ENCODE results near the gene PRELP. TPM values are rescaled to one million over a fixed set of nuclear protein-coding genes. Genes with fewer than 3 reads are reported as not detected.
"Not testable (repeated sequence)": the region's sequence is repeated elsewhere in the genome, so short reads cannot be mapped to it uniquely, and the experiment has no call there.

Gene PRELP
- total and polyA plus RNA-seq, 9 donors = 40.9 to 185 (median 97.8) TPM

DNA sequence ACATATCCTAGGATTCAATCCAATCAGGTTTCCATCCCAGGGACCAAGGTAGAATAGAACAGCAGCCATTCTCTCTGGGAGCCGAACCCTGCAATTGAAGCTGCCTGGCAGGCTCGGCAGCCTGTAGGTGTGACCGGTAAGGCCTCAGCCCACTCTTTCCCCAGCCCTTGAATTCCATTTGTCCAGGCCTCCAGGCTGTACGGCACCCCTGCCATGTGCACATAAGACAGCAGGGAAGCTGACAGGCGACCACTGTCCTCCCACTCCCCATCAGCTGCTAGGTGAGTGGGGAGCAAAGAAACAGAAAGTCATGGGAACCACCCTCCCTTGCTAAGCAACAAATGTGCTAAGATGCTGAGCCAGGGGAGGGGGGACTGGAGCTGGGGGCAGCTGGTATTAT is 41.3 kb downstream of the PRELP start:
- TF ChIP-seq, protein P1, sequence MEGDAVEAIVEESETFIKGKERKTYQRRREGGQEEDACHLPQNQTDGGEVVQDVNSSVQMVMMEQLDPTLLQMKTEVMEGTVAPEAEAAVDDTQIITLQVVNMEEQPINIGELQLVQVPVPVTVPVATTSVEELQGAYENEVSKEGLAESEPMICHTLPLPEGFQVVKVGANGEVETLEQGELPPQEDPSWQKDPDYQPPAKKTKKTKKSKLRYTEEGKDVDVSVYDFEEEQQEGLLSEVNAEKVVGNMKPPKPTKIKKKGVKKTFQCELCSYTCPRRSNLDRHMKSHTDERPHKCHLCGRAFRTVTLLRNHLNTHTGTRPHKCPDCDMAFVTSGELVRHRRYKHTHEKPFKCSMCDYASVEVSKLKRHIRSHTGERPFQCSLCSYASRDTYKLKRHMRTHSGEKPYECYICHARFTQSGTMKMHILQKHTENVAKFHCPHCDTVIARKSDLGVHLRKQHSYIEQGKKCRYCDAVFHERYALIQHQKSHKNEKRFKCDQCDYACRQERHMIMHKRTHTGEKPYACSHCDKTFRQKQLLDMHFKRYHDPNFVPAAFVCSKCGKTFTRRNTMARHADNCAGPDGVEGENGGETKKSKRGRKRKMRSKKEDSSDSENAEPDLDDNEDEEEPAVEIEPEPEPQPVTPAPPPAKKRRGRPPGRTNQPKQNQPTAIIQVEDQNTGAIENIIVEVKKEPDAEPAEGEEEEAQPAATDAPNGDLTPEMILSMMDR (IDR thresholded peaks at IDR 0.05) = no peak
- no peak for TF ChIP-seq EP300 (IDR thresholded peaks at IDR 0.05)
- no peak for TF ChIP-seq POLR2A (IDR thresholded peaks at IDR 0.05)
- Histone ChIP-seq H3K4me3 (no peak overlapping the region), H3K36me3 (no peaks in the 10 kb centered on the region), H3K27me3 (no peaks in the 10 kb centered on the region), H3K4me1 (ENCODE audit: insufficient read depth) (peaks cover 6% of the 10 kb centered on the region), H3K27ac (no peak overlapping the region), H3K9me3 (no peaks in the 10 kb centered on the region)
- WGBS, 3 donors = 57 to 71% (median 70%) methylated on average over 5 of the region's 5 CpGs
- intact Hi-C loops (cut with DNase I) = no loop called here
- DNase-seq = no peak

DNA sequence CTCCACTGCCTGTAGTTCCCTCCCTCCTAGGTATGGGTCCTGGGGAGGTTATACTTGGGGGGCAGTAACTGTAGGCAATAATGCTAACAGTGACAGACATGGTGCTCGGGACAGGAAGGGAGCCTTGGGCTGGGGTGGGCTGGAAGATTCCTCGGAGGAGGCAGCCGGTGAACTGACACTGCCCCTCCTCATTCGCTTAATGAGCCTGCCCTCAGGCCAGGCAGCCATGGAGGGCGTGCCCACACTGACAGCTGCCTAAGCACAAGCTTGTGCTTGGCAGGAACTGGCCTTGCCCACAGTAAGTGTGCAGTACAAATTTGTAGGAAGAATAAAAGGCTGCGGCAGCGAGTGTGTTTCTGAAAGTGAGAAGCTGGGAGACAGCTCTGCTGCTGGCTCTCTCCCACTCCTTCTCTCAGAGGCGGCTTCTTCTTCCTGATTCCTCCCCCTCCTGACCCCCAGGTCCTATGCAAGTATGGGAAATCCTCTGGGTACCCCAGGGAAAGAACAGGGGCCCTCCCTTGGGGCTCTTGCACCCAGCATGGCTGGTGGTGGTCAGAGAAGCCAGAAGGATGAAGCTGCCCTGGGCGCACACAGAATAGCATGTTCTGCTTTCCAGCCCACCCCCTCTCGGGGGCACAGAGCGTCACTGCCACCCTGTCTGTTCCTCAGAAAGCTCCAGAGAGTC is 42.0 kb downstream of the PRELP start:
- intact Hi-C loops (cut with DNase I) = no loop called here
- 82 to 86% (median 83%) methylated on average over 11 of the region's 11 CpGs for WGBS, 3 donors

DNA sequence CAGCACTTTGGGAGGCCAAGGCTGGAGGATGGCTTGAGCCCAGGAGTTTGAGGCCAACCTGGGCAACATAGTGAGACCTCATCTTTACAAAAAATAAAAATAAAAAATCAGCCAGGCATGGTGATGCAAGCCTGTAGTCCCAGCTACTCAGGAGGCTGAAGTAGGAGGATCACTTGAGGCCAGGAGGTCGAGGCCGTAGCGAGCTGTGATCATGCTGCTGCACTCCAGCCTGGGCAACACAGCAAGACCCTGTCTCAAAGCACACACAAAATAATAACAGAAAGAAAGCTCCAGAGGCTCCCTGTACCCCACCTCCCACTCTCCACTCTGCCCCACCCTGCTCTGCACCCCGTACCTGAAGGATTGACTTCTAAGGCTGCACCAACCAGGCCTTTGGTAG is 42.5 kb downstream of the PRELP start:
- H3K36me3 ChIP-seq; H3K4me1 ChIP-seq (ENCODE audit: insufficient read depth); H3K27ac ChIP-seq; H3K4me3 ChIP-seq; DNase-seq; H3K27me3 ChIP-seq; intact Hi-C loops (cut with DNase I); H3K9me3 ChIP-seq: not testable (repeated sequence)
- WGBS, 3 donors = 93 to 98% (median 97%) methylated on average over 4 of the region's 4 CpGs

More for the DNA sequence above, 42.0 kb downstream of the PRELP start:
- peaks cover 10% of the 10 kb centered on the region for H3K4me1 ChIP-seq (ENCODE audit: insufficient read depth)
- TF ChIP-seq, protein P1 (IDR thresholded peaks at IDR 0.05) = no peak
- no peak for TF ChIP-seq POLR2A (IDR thresholded peaks at IDR 0.05)
- no peaks in the 10 kb centered on the region for H3K9me3 ChIP-seq
- H3K27ac ChIP-seq = no peak overlapping the region
- no peaks in the 10 kb centered on the region for H3K36me3 ChIP-seq
- no peak for DNase-seq
- H3K27me3 ChIP-seq = no peaks in the 10 kb centered on the region
- H3K4me3 ChIP-seq = no peak overlapping the region

DNA sequence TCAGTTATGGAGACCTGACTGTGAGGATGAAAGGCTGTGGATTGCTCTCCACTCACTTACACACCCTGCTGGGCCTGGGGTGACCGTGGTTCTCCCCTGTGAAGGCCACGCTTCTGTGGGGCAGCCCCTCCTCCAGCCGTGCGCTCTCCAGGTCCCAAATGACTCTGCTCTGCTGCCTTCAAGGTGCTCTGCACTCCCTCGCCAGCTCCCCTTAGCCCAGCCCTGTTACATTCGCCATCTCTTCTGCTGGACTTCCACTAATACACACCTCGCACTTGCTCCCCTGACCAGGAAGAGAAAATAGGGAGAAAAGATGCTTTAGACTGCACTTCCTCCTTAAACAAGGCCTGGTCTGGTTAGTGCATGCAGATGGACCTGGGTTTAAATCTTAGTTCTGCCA is 42.9 kb downstream of the PRELP start:
- 94 to 96% (median 96%) methylated on average over 7 of the region's 7 CpGs for WGBS, 3 donors
- Histone ChIP-seq H3K27me3 (no peaks in the 10 kb centered on the region), H3K4me1 (ENCODE audit: insufficient read depth) (peaks cover 10% of the 10 kb centered on the region), H3K27ac (no peak overlapping the region), H3K9me3 (no peaks in the 10 kb centered on the region), H3K36me3 (no peaks in the 10 kb centered on the region), H3K4me3 (no peak overlapping the region)
- intact Hi-C loops (cut with DNase I) = no loop called here
- DNase-seq = no peak
- no peak for TF ChIP-seq POLR2A (IDR thresholded peaks at IDR 0.05)
- TF ChIP-seq, protein P1 (IDR thresholded peaks at IDR 0.05) = no peak

DNA sequence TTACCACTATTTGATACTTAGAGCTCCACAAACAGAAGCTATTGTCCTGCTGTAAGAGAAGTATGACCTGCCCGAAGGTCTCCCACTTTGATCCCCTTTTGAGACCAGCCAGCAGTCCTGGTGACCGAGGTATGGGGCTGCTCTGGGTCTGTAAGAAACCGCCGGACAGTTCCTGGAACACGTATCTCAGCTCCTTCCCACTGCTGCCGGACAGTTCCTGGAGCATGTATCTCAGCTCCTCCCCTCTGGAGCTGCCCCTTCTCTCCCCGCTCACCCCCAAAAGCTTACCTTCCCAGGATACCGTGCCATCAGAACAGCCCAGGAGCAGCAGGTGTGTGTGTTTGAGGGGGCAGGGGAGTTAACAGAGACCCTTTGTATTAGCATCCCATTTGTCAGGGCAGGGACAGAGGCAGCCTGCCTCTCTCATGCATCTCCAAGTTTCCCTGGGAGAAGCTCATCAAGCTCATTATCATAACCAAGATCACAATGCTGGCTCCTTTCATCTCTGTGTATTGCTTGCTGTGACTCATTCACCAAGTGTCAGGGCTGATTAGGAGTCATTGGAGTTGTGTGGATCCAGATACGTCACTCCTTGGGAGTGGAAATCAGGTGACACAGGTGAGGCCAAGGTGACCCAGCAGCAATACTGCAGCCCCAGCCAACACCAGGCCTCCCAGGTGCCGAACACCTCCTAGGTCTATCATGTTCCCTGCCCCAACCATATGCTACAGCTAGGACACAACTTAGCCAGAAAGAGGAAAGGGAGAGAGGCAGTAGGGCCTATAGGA is 43.6 kb downstream of the PRELP start:
- DNase-seq = no peak
- Histone ChIP-seq H3K9me3 (no peaks in the 10 kb centered on the region), H3K4me1 (ENCODE audit: insufficient read depth) (peaks cover 10% of the 10 kb centered on the region), H3K36me3 (no peaks in the 10 kb centered on the region), H3K27me3 (no peaks in the 10 kb centered on the region), H3K4me3 (no peak overlapping the region), H3K27ac (no peak overlapping the region)
- intact Hi-C loops (cut with DNase I) = no loop called here
- TF ChIP-seq, protein P1 (IDR thresholded peaks at IDR 0.05) = no peak
- no peak for TF ChIP-seq POLR2A (IDR thresholded peaks at IDR 0.05)
- TF ChIP-seq EP300 (IDR thresholded peaks at IDR 0.05) = no peak
- WGBS, 3 donors = 81 to 89% (median 82%) methylated on average over 10 of the region's 10 CpGs
